GM12892 (cell line): ENCODE data around the gene EPB41L4A.

Experiments
- POLR2A ChIP-seq: IDR thresholded peaks from 2 replicates; pipeline ENCODE4 v1.6.1; 2011; ENCODE audit warnings: low read depth, low read length, control low read depth
- POLR2AphosphoS5 ChIP-seq: IDR thresholded peaks from 2 replicates; pipeline ENCODE4 v1.6.1; 2011; ENCODE audit warnings: low read depth, low read length, control low read depth
- TAF1 ChIP-seq: IDR thresholded peaks from 2 replicates; pipeline ENCODE4 v1.6.1; 2011; ENCODE audit warnings: low read depth, mild to moderate bottlenecking, control low read depth, low read length, borderline replicate concordance

GRCh38 chr5:112339761-112340160, 79.3 kb downstream of the EPB41L4A start:
- no peak for TF ChIP-seq POLR2A
- TF ChIP-seq POLR2AphosphoS5 = no peak
- no peak for TF ChIP-seq TAF1
